DOHH2 (cell line): ENCODE results near the gene PSMB5.

ENCODE experiments used
- CTCF ChIP-seq: fragments of 200-600 bp; sonication (generic); IDR thresholded peaks from one replicate; pipeline ENCODE4 v1.5.1; 2014; ENCODE audit warnings: antibody characterized with exemption, mild to moderate bottlenecking, low read depth, low read length; ENCODE audit not compliant: poor library complexity, severe bottlenecking
- EZH2phosphoT487 ChIP-seq: fragments of 200-600 bp; sonication (generic); IDR thresholded peaks from 2 replicates; pipeline ENCODE4 v1.6.1; 2017; ENCODE audit warnings: borderline replicate concordance, mild to moderate bottlenecking, antibody characterized with exemption, low read length, moderate library complexity, mixed read lengths

DNA sequence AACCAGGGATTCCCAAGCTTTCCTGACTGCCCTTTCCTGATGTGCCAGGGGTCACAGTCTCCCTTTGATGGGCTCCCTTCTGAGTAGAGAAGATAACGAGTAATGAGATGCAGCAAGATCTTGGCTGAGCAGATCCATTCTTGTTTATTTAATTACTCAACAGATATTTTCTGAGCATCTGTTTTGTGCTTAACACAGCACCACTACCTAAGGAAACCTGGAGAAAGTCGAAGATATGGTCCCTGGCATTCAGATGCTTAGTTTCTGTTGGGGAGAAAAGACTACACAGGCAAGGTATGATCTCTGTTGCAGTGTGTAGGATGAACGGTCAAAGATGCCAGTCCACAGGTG, 56.2 kb downstream of the PSMB5 start:
- no peak for TF ChIP-seq CTCF
- no peak for TF ChIP-seq EZH2phosphoT487
